ENCODE measurements around the gene POU5F1.

DNA sequence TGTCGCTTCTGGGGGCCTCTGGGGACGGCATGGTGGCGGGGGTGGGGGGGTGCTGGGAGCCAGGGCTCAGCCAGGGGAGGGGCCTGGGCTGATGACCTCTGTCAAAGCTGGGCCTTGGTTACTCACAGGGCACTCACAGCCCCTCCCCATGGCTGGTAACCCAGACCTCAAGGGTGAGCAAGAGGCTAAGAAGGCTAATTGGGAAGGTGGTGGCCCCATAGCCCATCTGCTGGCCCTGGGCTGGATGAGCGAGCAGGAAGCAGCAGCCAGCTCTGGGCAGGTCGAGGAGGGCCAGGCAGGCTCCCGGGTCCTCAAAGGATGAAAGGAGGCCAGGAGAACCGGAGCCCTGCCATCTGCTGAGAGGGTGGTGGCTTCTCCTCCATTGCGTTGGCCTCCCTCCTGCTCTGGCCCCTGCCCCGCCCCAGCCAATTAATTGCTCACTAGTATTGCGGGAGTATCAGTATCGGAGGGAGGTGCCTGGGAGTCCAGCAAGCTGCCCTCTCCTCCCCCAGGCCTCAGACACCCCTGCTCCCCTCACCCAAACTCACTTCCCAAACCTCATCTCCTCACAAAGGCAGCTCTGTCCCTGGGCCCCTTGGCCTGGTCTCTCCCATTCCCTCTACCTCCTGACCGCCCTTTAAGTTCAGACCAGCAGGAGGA is 49.2 kb downstream of the POU5F1 start:
- TF ChIP-seq, protein P1, sequence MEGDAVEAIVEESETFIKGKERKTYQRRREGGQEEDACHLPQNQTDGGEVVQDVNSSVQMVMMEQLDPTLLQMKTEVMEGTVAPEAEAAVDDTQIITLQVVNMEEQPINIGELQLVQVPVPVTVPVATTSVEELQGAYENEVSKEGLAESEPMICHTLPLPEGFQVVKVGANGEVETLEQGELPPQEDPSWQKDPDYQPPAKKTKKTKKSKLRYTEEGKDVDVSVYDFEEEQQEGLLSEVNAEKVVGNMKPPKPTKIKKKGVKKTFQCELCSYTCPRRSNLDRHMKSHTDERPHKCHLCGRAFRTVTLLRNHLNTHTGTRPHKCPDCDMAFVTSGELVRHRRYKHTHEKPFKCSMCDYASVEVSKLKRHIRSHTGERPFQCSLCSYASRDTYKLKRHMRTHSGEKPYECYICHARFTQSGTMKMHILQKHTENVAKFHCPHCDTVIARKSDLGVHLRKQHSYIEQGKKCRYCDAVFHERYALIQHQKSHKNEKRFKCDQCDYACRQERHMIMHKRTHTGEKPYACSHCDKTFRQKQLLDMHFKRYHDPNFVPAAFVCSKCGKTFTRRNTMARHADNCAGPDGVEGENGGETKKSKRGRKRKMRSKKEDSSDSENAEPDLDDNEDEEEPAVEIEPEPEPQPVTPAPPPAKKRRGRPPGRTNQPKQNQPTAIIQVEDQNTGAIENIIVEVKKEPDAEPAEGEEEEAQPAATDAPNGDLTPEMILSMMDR (IDR thresholded peaks at IDR 0.05 in 8 of 11, conservative IDR thresholded peaks at IDR 0.05 in 3 of 11), result no peak
- TF ChIP-seq POLR2A (IDR thresholded peaks at IDR 0.05), result no peak

Measured in spleen (tissue), 7 donors.